HG03571 (cell line): ENCODE data around the gene ARHGAP10.
"Not testable (repeated sequence)": the region's sequence is repeated elsewhere in the genome, so short reads cannot be mapped to it uniquely, and the experiment has no call there.

Experiments
- ATAC-seq: cut with Tn5 transposase; IDR thresholded peaks from one replicate; pipeline ENCODE4 v1.9.1; 2021; ENCODE audit not compliant: unreplicated experiment

ARHGAP10 gene

GRCh38 chr4:147791341-147791740 lies 59.5 kb downstream of the ARHGAP10 start:
- no peak for ATAC-seq

GRCh38 chr4:147791865-147792264 lies 60.0 kb downstream of the ARHGAP10 start:
- ATAC-seq, result no peak

- peak; percentile 33 for ATAC-seq
Measured at GRCh38 chr4:147793569-147794313, 61.9 kb downstream of the ARHGAP10 start.

- peak; percentile 10 for ATAC-seq
Measured at GRCh38 chr4:147794314-147794680, 62.4 kb downstream of the ARHGAP10 start.

GRCh38 chr4:147794787-147795413 lies 63.0 kb downstream of the ARHGAP10 start:
- ATAC-seq, result peak; percentile 80

- ATAC-seq, result not testable (repeated sequence)
Measured at GRCh38 chr4:147799057-147799456, 67.2 kb downstream of the ARHGAP10 start.

GRCh38 chr4:147799986-147800555 lies 68.2 kb downstream of the ARHGAP10 start:
- peak; percentile 97 for ATAC-seq

- no peak for ATAC-seq
Measured at GRCh38 chr4:147801820-147802219, 69.9 kb downstream of the ARHGAP10 start.

- ATAC-seq, result no peak
Measured at GRCh38 chr4:147802346-147802745, 70.5 kb downstream of the ARHGAP10 start.

- ATAC-seq, result no peak
Measured at GRCh38 chr4:147805946-147806345, 74.1 kb downstream of the ARHGAP10 start.

- ATAC-seq, result no peak
Measured at GRCh38 chr4:147808447-147808846, 76.6 kb downstream of the ARHGAP10 start.

- no peak for ATAC-seq
Measured at GRCh38 chr4:147809211-147809610, 77.3 kb downstream of the ARHGAP10 start.

- ATAC-seq, result no peak
Measured at GRCh38 chr4:147811878-147812277, 80.0 kb downstream of the ARHGAP10 start.

- ATAC-seq, result no peak
Measured at GRCh38 chr4:147813109-147813773, 81.4 kb downstream of the ARHGAP10 start.

- no peak for ATAC-seq
Measured at GRCh38 chr4:147813973-147814372, 82.1 kb downstream of the ARHGAP10 start.

GRCh38 chr4:147814376-147814775 lies 82.5 kb downstream of the ARHGAP10 start:
- ATAC-seq, result no peak

GRCh38 chr4:147815741-147816140 lies 83.9 kb downstream of the ARHGAP10 start:
- no peak for ATAC-seq

GRCh38 chr4:147816382-147817254 lies 84.7 kb downstream of the ARHGAP10 start:
- ATAC-seq, result no peak

GRCh38 chr4:147820975-147821374 lies 89.1 kb downstream of the ARHGAP10 start:
- no peak for ATAC-seq

- peak; percentile 51 for ATAC-seq
Measured at GRCh38 chr4:147821555-147821954, 89.7 kb downstream of the ARHGAP10 start.

GRCh38 chr4:147822128-147822527 lies 90.2 kb downstream of the ARHGAP10 start:
- no peak for ATAC-seq
